GM21381 (cell line): ENCODE data around the gene SORD.
"Not testable (repeated sequence)": the region's sequence is repeated elsewhere in the genome, so short reads cannot be mapped to it uniquely, and the experiment has no call there.

Experiments used
- ATAC-seq: cut with Tn5 transposase; IDR thresholded peaks from one replicate; pipeline ENCODE4 v1.9.1; 2021; ENCODE audit warnings: mild to moderate bottlenecking, moderate library complexity; ENCODE audit not compliant: unreplicated experiment

The SORD gene

GRCh38 chr15:45022871-45023658 lies at the start of gene SORD:
TSS of gene SORD (plus strand) at chr15:45023195. CDS start at chr15:45023284, 89 bp downstream.
- ATAC-seq, result peak; percentile 93

GRCh38 chr15:44976183-44976582 lies 46.8 kb upstream of the SORD start:
- ATAC-seq, result not testable (repeated sequence)

GRCh38 chr15:44977781-44978180 lies 45.2 kb upstream of the SORD start:
- not testable (repeated sequence) for ATAC-seq

- not testable (repeated sequence) for ATAC-seq
These were observed 43.2 kb upstream of the SORD start for GRCh38 chr15:44979617-44980339.

GRCh38 chr15:44984144-44984543 lies 38.9 kb upstream of the SORD start:
- ATAC-seq, result not testable (repeated sequence)

- not testable (repeated sequence) for ATAC-seq
These were observed 36.5 kb upstream of the SORD start for GRCh38 chr15:44986346-44987055.

GRCh38 chr15:44987711-44988110 lies 35.3 kb upstream of the SORD start:
- not testable (repeated sequence) for ATAC-seq

- ATAC-seq, result not testable (repeated sequence)
These were observed 34.7 kb upstream of the SORD start for GRCh38 chr15:44988184-44988869.

- ATAC-seq, result not testable (repeated sequence)
These were observed 34.1 kb upstream of the SORD start for GRCh38 chr15:44988870-44989219.

- not testable (repeated sequence) for ATAC-seq
These were observed 25.4 kb upstream of the SORD start for GRCh38 chr15:44997632-44998031.

GRCh38 chr15:44999105-44999504 lies 23.9 kb upstream of the SORD start:
- ATAC-seq, result no peak

GRCh38 chr15:45001180-45001579 lies 21.8 kb upstream of the SORD start:
- ATAC-seq, result not testable (repeated sequence)

GRCh38 chr15:45003731-45004410 lies 19.1 kb upstream of the SORD start:
- ATAC-seq, result not testable (repeated sequence)

- ATAC-seq, result not testable (repeated sequence)
These were observed 18.3 kb upstream of the SORD start for GRCh38 chr15:45004590-45005175.

- no peak for ATAC-seq
These were observed 13.9 kb upstream of the SORD start for GRCh38 chr15:45009046-45009445.

- ATAC-seq, result not testable (repeated sequence)
These were observed 7.9 kb upstream of the SORD start for GRCh38 chr15:45015114-45015513.

- ATAC-seq, result not testable (repeated sequence)
These were observed 2.6 kb upstream of the SORD start for GRCh38 chr15:45020222-45020900.

GRCh38 chr15:45020901-45021259 lies 2.1 kb upstream of the SORD start:
- not testable (repeated sequence) for ATAC-seq

GRCh38 chr15:45021348-45021747 lies 1.6 kb upstream of the SORD start:
- no peak for ATAC-seq
